Endometrium (tissue), 2 donors: ENCODE results near the gene MARCHF10.
"Not testable (repeated sequence)": the region's sequence is repeated elsewhere in the genome, so short reads cannot be mapped to it uniquely, and the experiment has no call there.

Source experiments
- FAIRE-seq: peaks from 2 replicates; lab custom pipeline; 2012; peaks lifted over from hg19 to GRCh38; lab: Jason Lieb, UNC
- donor health status: control.
- donor health status: control.

MARCHF10 gene

GRCh38 chr17:62696726-62697490, 111.2 kb downstream of the MARCHF10 start:
- FAIRE-seq, result no peak

GRCh38 chr17:62696256-62696655, 111.9 kb downstream of the MARCHF10 start:
- FAIRE-seq, result no peak

- FAIRE-seq, result not testable (repeated sequence)
Observed at GRCh38 chr17:62695093-62695738, 112.9 kb downstream of the MARCHF10 start.

- no peak for FAIRE-seq
Observed at GRCh38 chr17:62693616-62694409, 114.3 kb downstream of the MARCHF10 start.

GRCh38 chr17:62692721-62693431, 115.2 kb downstream of the MARCHF10 start:
- no peak for FAIRE-seq

- FAIRE-seq, result no peak
Observed at GRCh38 chr17:62692159-62692651, 115.9 kb downstream of the MARCHF10 start.

GRCh38 chr17:62691589-62691915, 116.6 kb downstream of the MARCHF10 start:
- FAIRE-seq, result not testable (repeated sequence)

- FAIRE-seq, result no peak
Observed at GRCh38 chr17:62690168-62690897, 117.8 kb downstream of the MARCHF10 start.

- no peak for FAIRE-seq
Observed at GRCh38 chr17:62689441-62690167, 118.5 kb downstream of the MARCHF10 start.

- FAIRE-seq, result no peak
Observed at GRCh38 chr17:62688398-62689160, 119.5 kb downstream of the MARCHF10 start.

- FAIRE-seq, result no peak
Observed at GRCh38 chr17:62687997-62688396, 120.1 kb downstream of the MARCHF10 start.

- no peak for FAIRE-seq
Observed at GRCh38 chr17:62684179-62684578, 123.9 kb downstream of the MARCHF10 start.

GRCh38 chr17:62681939-62682381, 126.2 kb downstream of the MARCHF10 start:
- no peak for FAIRE-seq

- FAIRE-seq, result no peak
Observed at GRCh38 chr17:62681061-62681938, 126.8 kb downstream of the MARCHF10 start.

- FAIRE-seq, result no peak
Observed at GRCh38 chr17:62680541-62681052, 127.5 kb downstream of the MARCHF10 start.

GRCh38 chr17:62679866-62680377, 128.2 kb downstream of the MARCHF10 start:
- FAIRE-seq, result no peak

- no peak for FAIRE-seq
Observed at GRCh38 chr17:62678214-62678919, 129.7 kb downstream of the MARCHF10 start.
